ENCODE results near the gene RHBDL3. TPM values are rescaled to one million over a fixed set of nuclear protein-coding genes. Genes with fewer than 3 reads are reported as not detected.
"Not testable (repeated sequence)": the region's sequence is repeated elsewhere in the genome, so short reads cannot be mapped to it uniquely, and the experiment has no call there.

The RHBDL3 gene
- total RNA-seq, 3 donors from 2014 or later (not counting 1 experiment from before 2014, with no cell fraction given): 0.14 to 0.21 TPM; not detected in 1

- Mint-ChIP-seq H3K27ac (no peak overlapping the region), H3K4me1 (peaks cover 0 to 4% of the 10 kb centered on the region in 2 donors), H3K36me3 (no peaks in the 10 kb centered on the region), H3K9me3 (no peaks in the 10 kb centered on the region), H3K27me3 (ENCODE audit: low read depth in 2 of 2) (peaks cover 0 to 3% of the 10 kb centered on the region in 2 donors), H3K4me3 (no peak overlapping the region)
- 60% methylated on average over 9 of the region's 9 CpGs for WGBS (ENCODE audit: insufficient coverage)
- H3K27me3 ChIP-seq (ENCODE audit: control insufficient read depth, insufficient read depth, low read length): peaks cover 3% of the 10 kb centered on the region
- intact Hi-C loops (cut with micrococcal nuclease): no loop called here
- ATAC-seq: no peak
- no peak for DNase-seq
- H3K36me3 ChIP-seq (ENCODE audit: control insufficient read depth, insufficient read depth, low read length): no peaks in the 10 kb centered on the region
- H3K9me3 ChIP-seq (ENCODE audit: control insufficient read depth, insufficient read depth, low read length): no peaks in the 10 kb centered on the region
- H3K27ac ChIP-seq (ENCODE audit: low read length): no peak overlapping the region
- H3K4me3 ChIP-seq (ENCODE audit: low read length): no peak overlapping the region
- H3K4me1 ChIP-seq (ENCODE audit: control insufficient read depth, insufficient read depth, low read length): peaks cover 9% of the 10 kb centered on the region
- TF ChIP-seq CTCF (IDR thresholded peaks at IDR 0.05): no peak
These were observed 49.0 kb downstream of the RHBDL3 start for GRCh38 chr17:32314636-32315035.

- no peaks in the 10 kb centered on the region for H3K36me3 Mint-ChIP-seq
- no peak overlapping the region for H3K27ac Mint-ChIP-seq
- 89% methylated on average over 8 of the region's 8 CpGs for WGBS (ENCODE audit: insufficient coverage)
These were observed 49.5 kb downstream of the RHBDL3 start for GRCh38 chr17:32315171-32315570.

GRCh38 chr17:32316653-32317052, 51.0 kb downstream of the RHBDL3 start:
- DNase-seq; intact Hi-C loops (cut with micrococcal nuclease); H3K9me3 ChIP-seq (ENCODE audit: control insufficient read depth, insufficient read depth, low read length); H3K36me3 ChIP-seq (ENCODE audit: control insufficient read depth, insufficient read depth, low read length); ATAC-seq; H3K27me3 Mint-ChIP-seq (ENCODE audit: low read depth in 2 of 2); H3K27ac Mint-ChIP-seq; H3K4me1 Mint-ChIP-seq; H3K4me3 Mint-ChIP-seq; H3K9me3 Mint-ChIP-seq; H3K4me3 ChIP-seq (ENCODE audit: low read length); H3K27me3 ChIP-seq (ENCODE audit: control insufficient read depth, insufficient read depth, low read length); H3K36me3 Mint-ChIP-seq; H3K27ac ChIP-seq (ENCODE audit: low read length): not testable (repeated sequence)
- peaks cover 12% of the 10 kb centered on the region for H3K4me1 ChIP-seq (ENCODE audit: control insufficient read depth, insufficient read depth, low read length)
- 81% methylated on average over 4 of the region's 5 CpGs for WGBS (ENCODE audit: insufficient coverage)

More at GRCh38 chr17:32315171-32315570, 49.5 kb downstream of the RHBDL3 start:
- H3K4me1 Mint-ChIP-seq: peaks cover 0 to 5% of the 10 kb centered on the region in 2 donors
- Histone ChIP-seq H3K27ac (ENCODE audit: low read length) (no peak overlapping the region), H3K4me1 (ENCODE audit: control insufficient read depth, insufficient read depth, low read length) (peaks cover 12% of the 10 kb centered on the region), H3K27me3 (ENCODE audit: control insufficient read depth, insufficient read depth, low read length) (peaks cover 3% of the 10 kb centered on the region), H3K9me3 (ENCODE audit: control insufficient read depth, insufficient read depth, low read length) (no peaks in the 10 kb centered on the region), H3K36me3 (ENCODE audit: control insufficient read depth, insufficient read depth, low read length) (no peaks in the 10 kb centered on the region), H3K4me3 (ENCODE audit: low read length) (no peak overlapping the region)
- ATAC-seq: no peak
- H3K27me3 Mint-ChIP-seq (ENCODE audit: low read depth in 2 of 2): peaks cover 0 to 3% of the 10 kb centered on the region in 2 donors
- no peak for DNase-seq
- no peak for TF ChIP-seq CTCF (IDR thresholded peaks at IDR 0.05)
- no peaks in the 10 kb centered on the region for H3K9me3 Mint-ChIP-seq
- H3K4me3 Mint-ChIP-seq: no peak overlapping the region
- intact Hi-C loops (cut with micrococcal nuclease): no loop called here

GRCh38 chr17:32317353-32317752, 51.7 kb downstream of the RHBDL3 start:
- Histone ChIP-seq H3K27ac (ENCODE audit: low read length) (no peak overlapping the region), H3K36me3 (ENCODE audit: control insufficient read depth, insufficient read depth, low read length) (no peaks in the 10 kb centered on the region), H3K27me3 (ENCODE audit: control insufficient read depth, insufficient read depth, low read length) (peaks cover 3% of the 10 kb centered on the region), H3K4me1 (ENCODE audit: control insufficient read depth, insufficient read depth, low read length) (peaks cover 12% of the 10 kb centered on the region), H3K9me3 (ENCODE audit: control insufficient read depth, insufficient read depth, low read length) (no peaks in the 10 kb centered on the region), H3K4me3 (ENCODE audit: low read length) (no peak overlapping the region)
- intact Hi-C loops (cut with micrococcal nuclease): no loop called here
- no peak for TF ChIP-seq CTCF (IDR thresholded peaks at IDR 0.05)
- no peak overlapping the region for H3K27ac Mint-ChIP-seq
- no peak for ATAC-seq
- WGBS (ENCODE audit: insufficient coverage): 84% methylated on average over 4 of the region's 4 CpGs
- no peaks in the 10 kb centered on the region for H3K9me3 Mint-ChIP-seq
- peaks cover 0 to 3% of the 10 kb centered on the region in 2 donors for H3K27me3 Mint-ChIP-seq (ENCODE audit: low read depth in 2 of 2)
- no peak for DNase-seq
- H3K36me3 Mint-ChIP-seq: no peaks in the 10 kb centered on the region
- no peak overlapping the region for H3K4me3 Mint-ChIP-seq
- H3K4me1 Mint-ChIP-seq: peaks cover 0 to 5% of the 10 kb centered on the region in 2 donors

All from natural killer cell (primary cell).